HG03097 (cell line): ENCODE results near the gene ARHGAP15.

Experiments used
- ATAC-seq: cut with Tn5 transposase; IDR thresholded peaks from one replicate; pipeline ENCODE4 v1.9.1; 2021; ENCODE audit not compliant: unreplicated experiment, low FRiP score

ARHGAP15 gene

DNA sequence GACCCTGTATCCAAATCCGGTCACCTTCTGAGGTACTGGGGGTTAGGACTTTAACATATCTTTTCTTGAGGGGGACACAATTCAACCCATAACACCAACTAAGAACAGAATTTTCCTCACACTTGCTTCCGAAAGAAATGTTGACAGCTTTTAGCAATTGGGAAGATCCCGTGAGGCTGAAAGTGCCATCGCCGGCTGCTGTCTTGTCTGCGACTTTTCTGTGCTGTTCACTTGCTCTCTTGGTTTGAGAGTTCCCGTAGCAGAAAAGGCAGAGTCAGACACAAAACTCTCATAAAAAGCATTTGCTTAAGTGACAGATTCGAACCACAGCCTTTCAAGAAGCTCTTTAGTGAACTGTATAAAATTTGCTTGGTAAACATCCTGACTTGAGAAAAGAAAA, 253.4 kb downstream of the ARHGAP15 start:
- no peak for ATAC-seq

DNA sequence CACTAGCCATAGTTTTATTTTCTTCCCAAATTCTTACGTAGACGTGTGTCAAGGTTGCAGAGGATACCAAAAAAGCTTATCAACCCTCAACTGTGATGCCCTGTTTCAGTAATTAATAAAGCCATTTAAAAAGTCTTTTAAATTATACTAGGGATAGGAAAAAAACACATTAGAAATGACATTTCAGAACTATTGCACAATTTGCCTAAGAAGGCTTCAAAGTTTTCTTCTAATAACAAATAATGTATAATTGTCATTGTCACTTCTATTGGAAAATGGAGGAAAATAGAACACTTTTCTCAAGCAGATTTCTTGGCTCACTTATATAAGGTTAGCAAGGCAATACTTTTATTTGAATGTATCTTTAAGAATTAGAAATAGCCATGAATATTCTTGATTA, 253.8 kb downstream of the ARHGAP15 start:
- no peak for ATAC-seq

DNA sequence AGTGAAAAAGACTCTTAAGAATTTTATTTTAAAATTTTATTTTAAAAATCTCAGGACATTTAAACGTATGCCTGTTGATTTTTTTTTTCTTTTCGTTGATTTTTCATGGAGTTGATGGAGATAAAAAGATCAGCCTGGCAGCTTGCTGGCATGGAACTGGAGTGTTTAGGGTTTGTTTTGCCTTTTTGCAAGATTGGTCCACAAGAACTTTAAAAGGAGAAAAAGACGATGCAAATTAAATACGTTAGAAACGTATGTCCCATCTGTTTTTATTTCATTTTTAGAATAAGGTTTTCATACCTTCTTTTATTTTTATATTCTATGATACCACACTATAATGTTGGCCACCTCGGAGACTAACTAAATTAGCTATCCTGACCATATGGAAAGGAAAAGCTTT, 254.9 kb downstream of the ARHGAP15 start:
- no peak for ATAC-seq

DNA sequence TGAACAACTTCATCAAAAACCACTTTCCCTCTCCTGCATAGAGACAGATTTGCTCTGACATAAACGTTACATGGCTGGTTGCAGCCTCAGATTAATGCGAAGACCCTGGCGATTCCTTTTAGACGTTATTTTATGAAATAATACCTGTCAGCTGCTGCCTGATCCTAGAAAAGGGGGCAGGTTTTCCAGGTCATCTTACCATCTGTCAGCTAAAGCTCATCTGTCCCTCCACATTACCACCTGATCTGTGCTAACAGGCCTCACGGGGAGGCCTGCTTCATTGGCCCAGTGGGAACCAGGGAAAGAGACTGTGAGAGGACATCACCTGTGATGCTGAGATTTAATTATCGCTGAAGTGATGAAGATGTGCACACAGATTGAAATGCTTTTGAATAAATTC, 261.0 kb downstream of the ARHGAP15 start:
- ATAC-seq, result no peak

DNA sequence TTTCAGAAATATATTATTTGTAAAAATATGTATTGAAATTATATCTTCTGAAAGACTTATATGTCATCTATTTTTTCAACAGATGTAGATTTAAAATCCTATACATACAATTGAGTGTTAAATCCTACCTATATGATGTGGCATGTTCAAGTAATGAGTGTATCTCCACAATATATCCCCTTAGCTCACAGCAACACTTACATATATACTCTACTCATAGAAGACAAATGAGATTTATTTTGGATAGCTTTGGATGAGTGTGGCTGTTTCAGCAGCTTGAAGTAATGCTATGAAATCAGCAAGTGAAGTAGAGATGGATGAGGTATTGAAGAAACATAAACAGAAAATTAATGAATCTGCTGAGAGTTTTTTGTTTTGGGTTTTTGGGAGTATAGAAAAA, 263.1 kb downstream of the ARHGAP15 start:
- ATAC-seq, result no peak

DNA sequence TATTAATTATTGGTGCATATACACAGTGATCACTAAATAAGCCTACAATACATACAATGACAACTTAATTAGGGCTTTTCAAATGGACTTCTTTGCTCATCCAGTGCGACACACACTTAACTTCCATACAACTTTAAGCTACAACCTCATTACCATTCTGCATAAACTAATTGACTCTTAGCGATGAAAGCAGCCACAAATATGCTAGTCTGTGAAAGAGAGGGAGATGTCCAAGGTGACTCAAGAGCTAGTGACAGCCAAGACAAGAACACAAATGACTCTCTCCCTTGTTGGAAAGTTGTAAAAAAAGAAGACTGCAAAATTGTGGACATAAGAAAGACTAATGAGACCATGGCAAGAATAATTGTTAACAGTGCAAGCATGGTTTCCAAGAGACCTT, 264.8 kb downstream of the ARHGAP15 start:
- no peak for ATAC-seq

DNA sequence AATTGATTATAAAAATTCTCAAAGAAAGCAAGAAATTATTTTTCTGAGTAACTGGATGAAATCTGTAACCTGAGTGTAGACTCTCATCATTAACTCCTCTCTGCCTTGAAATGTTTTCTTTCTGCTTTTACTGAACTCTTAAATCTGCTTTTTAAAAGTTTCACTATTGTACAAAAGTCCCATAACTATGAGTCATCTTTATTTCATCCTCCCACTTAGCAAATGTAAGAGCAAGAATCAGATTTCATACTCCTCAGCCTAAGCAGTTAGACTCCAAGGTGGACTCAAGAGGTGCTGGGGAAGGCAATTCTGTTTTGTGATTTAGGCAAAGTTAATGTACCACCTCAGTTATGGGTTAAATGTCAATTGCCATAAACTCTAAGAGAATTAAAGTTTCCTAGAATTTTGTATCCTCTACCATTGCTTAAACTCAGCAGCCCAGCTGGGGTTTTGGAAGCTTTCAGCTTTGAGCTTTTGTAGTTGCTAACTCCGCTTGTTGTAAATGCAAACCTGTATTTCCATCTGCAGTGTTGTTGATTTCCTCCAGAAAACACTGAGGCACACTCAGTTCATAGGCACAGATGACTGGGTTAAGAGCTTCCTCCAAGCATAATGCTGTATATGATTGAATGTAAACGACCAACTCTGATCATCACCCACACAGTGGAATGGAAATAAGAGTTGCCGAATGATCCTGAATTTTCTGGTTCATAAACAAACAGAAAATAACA, 268.8 kb downstream of the ARHGAP15 start:
- no peak for ATAC-seq

DNA sequence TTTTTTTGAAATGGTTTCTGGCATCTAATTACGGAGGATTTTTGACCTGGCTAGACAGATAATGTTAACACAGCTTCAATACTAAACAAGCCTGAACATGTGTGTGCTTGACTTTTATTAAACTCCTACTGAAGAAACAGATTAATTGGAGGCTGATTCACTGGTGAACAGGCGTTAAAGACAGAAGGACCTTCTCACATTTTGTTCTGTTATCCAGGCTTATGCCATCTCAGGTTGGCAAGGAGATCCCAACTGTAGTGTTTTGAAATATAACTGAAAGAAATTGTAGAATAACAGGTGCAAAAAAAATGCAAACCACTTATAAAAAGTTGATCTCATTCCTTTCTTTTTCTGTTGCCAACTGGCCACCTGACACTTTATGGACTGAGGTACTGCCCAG, 269.6 kb downstream of the ARHGAP15 start:
- no peak for ATAC-seq

DNA sequence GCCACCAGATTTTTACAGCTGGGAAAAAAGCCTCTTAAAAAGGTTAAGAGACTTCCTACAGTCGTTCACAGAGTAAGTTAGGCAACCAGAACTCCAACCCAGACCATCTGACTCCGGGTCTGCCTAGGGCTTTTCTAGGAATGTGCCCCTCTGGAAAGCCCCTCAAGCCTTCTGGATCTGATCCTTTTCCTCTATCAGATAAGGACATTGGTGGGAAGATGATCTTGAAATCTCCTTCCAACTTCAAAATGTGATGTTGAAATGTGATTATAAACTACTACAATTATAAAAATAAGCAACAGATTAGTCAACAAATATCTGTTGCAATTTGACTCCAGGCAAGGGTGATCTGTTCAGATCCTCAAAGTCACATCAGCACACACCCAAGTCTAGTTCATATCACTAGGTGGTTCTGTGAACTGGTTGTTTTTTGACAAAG, 270.4 kb downstream of the ARHGAP15 start:
- ATAC-seq, result no peak

DNA sequence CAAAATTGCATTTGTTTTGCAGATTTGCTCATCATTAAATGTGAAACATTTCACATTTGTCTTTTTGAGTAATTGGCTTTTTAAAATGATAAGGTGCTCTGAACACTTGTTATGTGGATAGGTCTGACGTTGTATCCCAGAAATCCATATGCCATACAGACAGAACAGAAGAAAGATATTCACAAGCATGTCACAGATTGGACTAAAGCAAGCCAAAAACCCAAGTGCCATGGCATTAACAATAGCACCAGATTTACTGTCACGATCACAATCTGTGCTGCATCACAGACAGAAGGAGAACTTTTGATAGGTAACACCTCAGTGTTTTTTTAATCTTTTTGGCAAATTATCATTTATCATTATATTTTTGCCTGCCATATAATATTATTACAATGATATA, 272.6 kb downstream of the ARHGAP15 start:
- ATAC-seq, result no peak

DNA sequence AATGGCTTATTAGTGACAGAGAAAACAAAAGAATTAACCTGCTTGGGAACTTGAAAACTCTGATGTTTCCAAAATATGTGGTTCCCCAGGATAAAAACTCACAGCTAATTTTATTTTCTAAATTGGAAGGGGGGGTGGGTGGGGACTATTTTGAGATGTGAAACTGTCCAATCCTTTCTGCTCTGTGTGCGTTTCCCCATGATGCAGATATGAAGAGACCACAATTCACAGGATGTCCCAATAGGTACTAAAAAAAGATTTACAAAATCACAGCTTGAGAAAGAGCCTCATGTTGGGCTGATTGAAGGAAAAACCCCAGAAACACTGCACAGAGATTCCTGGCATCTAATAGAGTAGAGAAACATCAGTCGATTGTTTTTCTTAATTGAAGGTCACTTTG, 273.2 kb downstream of the ARHGAP15 start:
- ATAC-seq, result no peak

DNA sequence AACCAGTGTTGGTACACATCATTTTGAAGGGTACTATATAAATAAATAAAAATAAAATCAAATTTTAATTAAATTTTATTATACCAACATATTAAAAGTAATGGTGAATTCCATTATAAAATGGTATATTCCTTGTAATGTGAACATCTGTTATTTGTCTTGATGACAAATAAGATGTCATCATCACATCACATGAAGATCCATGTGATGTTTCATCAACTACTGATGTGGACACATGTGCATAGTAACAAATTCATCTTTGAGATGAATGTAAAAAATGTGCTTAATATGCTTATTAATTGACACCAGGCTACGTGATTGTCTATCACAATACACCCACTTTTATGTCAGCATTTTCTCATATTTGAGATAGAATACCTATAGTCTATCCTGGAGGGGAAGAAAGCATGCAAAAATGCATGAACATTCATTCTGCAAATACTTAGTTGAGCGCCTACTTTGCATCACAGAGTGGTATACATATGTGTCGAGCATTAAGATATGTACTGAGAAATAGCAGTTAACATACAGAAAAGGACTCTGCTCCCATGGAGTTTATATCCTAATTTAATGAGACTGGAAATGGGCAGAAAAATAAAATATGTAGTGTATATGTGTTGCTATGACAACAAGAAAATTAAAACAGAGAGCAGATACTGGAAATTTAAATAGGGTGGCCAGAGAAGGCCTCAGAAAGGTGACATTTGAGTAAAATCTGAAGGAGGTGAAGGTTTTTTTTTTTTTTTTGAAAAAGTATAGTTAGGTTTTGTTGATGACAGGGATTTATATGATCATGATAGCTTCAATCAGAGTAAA, 281.1 kb downstream of the ARHGAP15 start:
- ATAC-seq, result no peak

DNA sequence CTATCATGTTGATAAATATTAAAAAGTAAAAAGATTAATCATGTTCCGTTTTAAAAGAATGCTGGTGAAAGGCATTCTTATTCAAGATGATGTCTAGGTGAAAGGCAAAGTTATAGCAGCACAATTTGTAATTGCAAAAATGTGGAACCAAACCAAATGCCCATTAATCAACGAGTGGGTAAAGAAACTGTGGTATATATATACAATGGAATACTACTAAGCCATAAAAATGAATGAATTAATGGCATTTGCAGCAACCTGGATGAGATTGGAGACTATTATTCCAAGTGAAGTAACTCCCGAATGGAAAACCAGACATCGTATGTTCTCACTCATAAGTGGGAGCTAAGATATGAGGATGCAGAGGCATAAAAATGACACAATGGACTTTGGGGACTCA, 286.4 kb downstream of the ARHGAP15 start:
- ATAC-seq, result no peak

DNA sequence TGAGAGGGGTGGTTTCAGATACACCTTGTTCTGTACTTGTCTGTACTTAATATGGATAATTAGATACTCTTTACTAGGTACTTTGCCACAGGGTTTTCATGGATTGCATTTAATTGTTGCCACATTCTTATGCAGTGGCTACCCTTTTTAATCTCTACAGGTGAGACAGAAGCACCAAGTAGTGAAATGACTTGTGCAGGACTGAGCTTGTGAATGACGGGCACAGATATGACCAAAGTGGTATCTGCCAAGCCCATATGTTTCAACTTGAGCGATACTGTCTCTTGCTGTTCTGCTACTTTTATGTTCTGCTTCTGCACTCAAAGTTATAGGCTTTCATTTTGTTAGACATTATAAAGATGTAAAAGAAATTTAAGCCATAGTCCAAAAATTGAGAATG, 288.2 kb downstream of the ARHGAP15 start:
- no peak for ATAC-seq

DNA sequence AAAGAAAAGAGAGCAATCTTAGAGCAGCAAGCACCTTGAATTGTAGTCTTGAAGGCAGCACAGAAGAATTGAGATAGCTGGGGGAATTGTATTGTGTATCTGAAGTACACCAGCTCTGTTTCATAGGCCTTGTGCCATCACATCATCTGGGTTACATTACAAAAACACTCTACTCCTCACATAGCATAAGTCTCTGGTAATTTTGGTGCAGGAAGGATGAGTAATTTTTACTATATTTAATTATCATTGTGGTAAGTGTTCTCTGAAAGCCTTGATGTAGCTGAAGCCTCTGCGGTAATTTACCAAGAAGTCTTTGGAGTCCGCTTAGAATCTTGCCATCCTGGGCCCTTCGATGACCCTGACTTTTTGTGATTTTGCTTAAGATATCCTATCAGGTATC, 291.1 kb downstream of the ARHGAP15 start:
- ATAC-seq, result no peak

DNA sequence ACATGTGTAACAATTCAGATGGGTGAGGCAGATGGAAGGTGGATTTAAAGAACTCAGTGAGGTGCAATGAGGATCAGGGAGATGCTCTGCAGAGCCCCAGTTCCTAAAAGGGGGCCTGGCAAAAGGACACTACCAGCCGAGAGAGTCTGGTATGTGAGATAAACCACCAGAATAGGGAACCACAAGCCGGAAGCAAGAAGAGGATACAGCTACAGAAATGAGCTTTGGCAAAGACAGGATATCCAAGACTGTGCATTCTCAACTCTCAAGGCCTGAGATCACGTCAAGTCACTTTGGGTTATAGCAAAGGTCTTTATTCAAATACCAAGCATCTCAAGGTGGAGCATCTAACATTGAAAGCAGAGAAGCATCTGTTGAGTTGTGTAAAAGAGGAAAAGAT, 293.5 kb downstream of the ARHGAP15 start:
- ATAC-seq, result peak; percentile 98

DNA sequence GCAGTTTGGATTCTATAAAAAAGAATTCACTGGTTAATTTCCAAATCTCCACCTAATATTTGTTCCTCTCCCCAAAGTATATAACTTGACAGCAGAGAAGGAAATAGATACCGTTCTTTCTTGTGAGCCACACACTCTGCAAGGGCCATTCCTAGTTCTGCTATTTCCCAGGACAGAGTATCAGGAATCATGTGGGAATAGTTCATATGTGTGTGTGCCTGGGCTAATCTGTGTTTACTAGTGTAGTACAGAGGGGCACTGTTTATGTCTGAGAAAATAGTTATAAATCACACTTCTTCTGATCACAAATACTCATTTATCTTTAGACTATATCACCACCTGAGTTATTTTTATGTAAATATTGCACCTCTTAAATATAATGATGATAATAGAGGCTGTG, 296.7 kb downstream of the ARHGAP15 start:
- no peak for ATAC-seq

DNA sequence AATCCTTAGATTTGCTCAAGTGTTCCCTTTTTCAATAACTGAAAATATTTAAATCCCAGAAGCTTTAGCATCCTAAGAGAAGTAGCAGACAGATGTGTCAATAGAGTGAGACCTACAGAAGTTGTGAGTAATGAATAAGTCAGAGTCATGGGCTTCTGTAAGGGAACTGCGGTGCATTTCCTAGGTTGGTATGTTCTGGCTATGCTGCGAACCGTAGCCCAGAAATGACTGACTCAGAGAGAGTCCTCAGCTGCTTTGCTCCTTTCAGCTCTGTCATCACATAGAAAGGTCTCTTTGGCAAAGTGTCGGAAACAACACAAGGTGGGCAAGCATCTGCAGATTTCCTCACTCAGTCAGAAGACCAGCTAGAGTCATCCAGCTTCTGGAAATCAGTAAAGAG, 297.1 kb downstream of the ARHGAP15 start:
- no peak for ATAC-seq

DNA sequence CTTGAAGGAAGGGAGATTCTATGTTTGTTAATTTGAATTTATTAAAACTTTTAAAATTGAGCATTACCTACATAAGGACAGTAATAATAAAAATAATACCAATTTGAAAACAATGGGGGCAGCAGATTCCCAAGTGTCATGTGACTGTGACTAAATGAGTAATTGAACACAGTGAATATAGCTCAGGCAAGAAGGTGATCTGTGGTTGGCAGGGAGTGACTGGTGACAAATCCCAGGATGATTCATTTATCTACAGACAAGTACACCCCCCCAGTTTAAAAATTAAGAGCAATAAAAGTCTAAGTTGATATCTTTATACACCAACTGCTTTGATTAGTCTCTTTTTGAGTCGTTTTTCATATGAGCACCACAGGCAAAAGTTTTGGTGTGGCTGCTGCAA, 299.5 kb downstream of the ARHGAP15 start:
- no peak for ATAC-seq

DNA sequence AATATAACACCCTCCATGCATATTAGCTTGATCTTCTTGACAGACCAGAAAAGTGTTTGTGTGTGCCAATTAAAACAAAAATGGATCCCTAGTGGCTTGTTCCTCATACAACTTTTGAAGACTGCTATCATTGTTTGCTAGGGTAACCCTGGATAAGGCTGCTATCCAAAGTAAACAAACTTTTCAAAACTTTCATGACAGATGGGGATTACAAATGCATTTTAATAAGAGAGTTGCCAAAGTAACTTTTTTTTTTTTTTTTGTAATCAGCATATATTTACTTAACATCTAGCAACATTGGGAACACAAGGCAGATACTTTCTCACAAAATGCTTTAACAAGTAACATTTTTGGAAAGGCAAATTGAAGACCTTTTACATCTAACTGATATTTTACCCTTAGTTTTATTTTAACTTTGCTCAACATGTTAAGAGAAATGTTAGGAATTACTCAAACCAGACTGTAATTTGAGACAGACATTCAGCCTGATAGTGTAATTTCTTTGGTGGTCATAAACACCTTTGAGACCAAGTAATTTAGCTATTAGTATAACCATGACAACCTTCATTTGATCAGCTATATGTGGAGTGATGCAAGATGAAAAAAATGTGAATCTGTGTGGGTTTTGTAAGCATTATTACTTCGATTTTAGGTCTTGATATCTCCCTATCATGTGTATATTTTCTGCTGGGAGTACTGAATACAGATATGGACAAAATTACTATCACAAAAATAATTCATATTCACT, 300.9 kb downstream of the ARHGAP15 start:
- ATAC-seq, result no peak

DNA sequence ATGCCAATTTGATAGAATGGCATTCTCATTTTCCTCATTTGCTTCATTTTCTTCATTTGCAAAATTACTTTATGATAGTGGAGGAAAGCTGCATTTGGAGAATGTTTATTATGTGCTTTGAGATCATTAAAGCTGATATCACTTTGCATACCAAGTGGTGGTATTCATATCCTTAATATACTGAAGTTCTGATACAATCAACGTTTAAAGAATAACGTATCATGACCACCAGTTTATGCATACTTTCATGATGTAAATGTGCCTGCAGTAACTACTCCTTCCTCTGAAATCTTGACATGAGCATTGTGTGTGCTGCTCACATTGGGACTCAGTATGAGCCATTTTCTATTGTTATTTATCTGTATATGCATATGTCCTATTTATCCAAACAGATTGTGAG, 302.1 kb downstream of the ARHGAP15 start:
- ATAC-seq, result no peak
